ENCODE results near the gene KCNJ12.
"Not testable (repeated sequence)": the region's sequence is repeated elsewhere in the genome, so short reads cannot be mapped to it uniquely, and the experiment has no call there.

KCNJ12 gene

DNA sequence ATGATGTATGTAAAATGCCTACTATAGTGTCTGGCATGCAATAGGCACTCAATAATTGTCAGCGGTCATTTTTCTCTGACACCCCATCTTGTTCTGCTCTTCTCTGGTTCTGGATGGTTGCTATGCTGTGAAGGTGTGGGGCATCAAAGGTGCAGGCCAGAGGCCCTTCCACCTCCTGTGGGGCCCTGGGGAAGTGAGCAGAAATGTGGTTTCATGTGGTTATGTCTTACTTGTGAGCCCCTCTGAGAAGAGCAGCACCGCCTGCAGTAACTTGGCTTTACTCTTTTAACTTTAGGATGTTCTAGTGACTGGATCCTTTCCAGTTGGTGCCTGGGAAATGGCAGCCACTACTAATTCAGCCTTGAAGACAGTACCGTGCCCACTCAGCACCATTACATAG lies 32.1 kb downstream of the KCNJ12 start:
- WGBS (ENCODE audit: insufficient coverage, insufficient read length), result no CpG with 5 or more reads among the region's 3 CpGs
- DNase-seq (ENCODE audit: low read depth, low spot score), result not testable (repeated sequence)

DNA sequence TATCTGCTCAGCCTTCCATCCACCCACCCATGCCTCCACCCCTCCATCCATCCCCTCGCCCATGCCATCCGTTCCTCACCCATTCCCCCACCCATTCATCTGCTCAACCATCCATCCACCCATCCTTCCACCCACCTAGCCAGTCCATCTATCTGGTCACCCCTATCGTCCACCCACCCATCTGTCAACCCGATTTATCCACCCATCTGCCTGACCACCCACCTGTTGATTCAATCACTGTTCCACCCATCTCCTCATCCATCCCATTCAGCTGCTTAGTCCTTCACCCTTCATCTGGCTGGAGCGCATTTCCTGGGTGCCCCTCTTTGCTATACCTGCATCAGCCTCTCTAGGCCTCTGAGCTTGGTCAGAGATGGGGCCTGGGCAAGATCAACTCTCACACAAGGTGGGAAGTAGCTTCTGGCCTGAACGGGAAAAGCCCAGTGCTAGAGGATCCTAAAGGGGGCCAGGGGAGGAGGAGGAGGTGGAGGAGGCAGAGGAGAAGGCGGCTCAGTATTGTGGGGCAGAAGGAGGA lies 32.7 kb downstream of the KCNJ12 start:
- H3K36me3 ChIP-seq (ENCODE audit: control insufficient read depth, insufficient read depth, low read length); H3K4me1 ChIP-seq (ENCODE audit: control insufficient read depth, insufficient read depth, low read length); H3K27me3 ChIP-seq (ENCODE audit: control insufficient read depth, insufficient read depth, low read length); DNase-seq (ENCODE audit: low read depth, low spot score); H3K4me3 ChIP-seq (ENCODE audit: low read length); H3K9me3 ChIP-seq (ENCODE audit: control insufficient read depth, insufficient read depth, low read length); H3K27ac ChIP-seq (ENCODE audit: low read length): not testable (repeated sequence)
- no CpG with 5 or more reads among the region's 7 CpGs for WGBS (ENCODE audit: insufficient coverage, insufficient read length)

More for the DNA sequence above, 32.1 kb downstream of the KCNJ12 start:
- H3K4me3 ChIP-seq (ENCODE audit: low read length); H3K27me3 ChIP-seq (ENCODE audit: control insufficient read depth, insufficient read depth, low read length); H3K36me3 ChIP-seq (ENCODE audit: control insufficient read depth, insufficient read depth, low read length); H3K27ac ChIP-seq (ENCODE audit: low read length); H3K4me1 ChIP-seq (ENCODE audit: control insufficient read depth, insufficient read depth, low read length); H3K9me3 ChIP-seq (ENCODE audit: control insufficient read depth, insufficient read depth, low read length): not testable (repeated sequence)

DNA sequence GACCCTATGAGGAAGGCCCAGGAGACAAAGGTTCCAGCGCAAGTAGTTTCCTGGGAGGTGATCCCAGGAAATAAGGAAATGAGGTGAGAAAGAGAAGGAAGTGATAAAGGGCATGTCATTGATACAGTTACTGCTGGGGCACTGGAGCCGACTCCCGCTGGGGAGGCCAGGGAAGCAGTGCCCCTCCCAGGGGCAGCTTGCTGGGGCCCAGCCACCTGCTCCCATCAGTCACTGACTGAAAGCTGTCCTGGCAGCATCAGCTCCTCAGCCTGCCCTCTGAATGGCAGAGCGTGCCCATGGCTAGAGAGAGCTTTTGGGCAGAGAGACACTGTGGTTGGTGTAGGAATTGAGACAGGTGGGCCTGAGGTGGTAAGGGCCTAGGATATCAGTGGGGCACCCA lies 33.2 kb downstream of the KCNJ12 start:
- not testable (repeated sequence) for H3K36me3 ChIP-seq (ENCODE audit: control insufficient read depth, insufficient read depth, low read length); DNase-seq (ENCODE audit: low read depth, low spot score); H3K4me3 ChIP-seq (ENCODE audit: low read length); H3K27ac ChIP-seq (ENCODE audit: low read length); H3K9me3 ChIP-seq (ENCODE audit: control insufficient read depth, insufficient read depth, low read length); H3K4me1 ChIP-seq (ENCODE audit: control insufficient read depth, insufficient read depth, low read length); H3K27me3 ChIP-seq (ENCODE audit: control insufficient read depth, insufficient read depth, low read length)
- WGBS (ENCODE audit: insufficient coverage, insufficient read length), result no CpG with 5 or more reads among the region's 4 CpGs

DNA sequence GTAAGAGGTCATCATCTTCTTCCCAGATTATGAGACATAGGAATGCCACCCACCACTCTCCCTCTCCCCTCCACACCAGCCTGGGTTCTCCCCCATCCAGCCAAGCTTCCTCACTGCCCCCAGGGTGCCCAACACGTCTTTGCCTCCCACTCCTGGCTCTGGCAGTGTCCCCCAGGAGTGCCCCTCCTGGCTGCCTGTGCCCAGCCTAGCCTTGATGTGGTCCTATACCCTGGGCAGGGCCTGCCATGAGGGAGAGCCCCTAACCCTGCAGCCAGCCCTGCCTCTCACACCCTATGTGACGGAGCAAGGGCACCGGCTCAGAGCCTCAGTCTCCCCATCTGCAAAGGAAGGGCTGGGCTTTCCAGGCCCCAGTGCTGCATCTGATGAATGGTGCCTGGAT lies 33.8 kb downstream of the KCNJ12 start:
- not testable (repeated sequence) for DNase-seq (ENCODE audit: low read depth, low spot score); H3K4me3 ChIP-seq (ENCODE audit: low read length); H3K27ac ChIP-seq (ENCODE audit: low read length); H3K9me3 ChIP-seq (ENCODE audit: control insufficient read depth, insufficient read depth, low read length); H3K36me3 ChIP-seq (ENCODE audit: control insufficient read depth, insufficient read depth, low read length); H3K27me3 ChIP-seq (ENCODE audit: control insufficient read depth, insufficient read depth, low read length); H3K4me1 ChIP-seq (ENCODE audit: control insufficient read depth, insufficient read depth, low read length)
- WGBS (ENCODE audit: insufficient coverage, insufficient read length), result no CpG with 5 or more reads among the region's 3 CpGs

DNA sequence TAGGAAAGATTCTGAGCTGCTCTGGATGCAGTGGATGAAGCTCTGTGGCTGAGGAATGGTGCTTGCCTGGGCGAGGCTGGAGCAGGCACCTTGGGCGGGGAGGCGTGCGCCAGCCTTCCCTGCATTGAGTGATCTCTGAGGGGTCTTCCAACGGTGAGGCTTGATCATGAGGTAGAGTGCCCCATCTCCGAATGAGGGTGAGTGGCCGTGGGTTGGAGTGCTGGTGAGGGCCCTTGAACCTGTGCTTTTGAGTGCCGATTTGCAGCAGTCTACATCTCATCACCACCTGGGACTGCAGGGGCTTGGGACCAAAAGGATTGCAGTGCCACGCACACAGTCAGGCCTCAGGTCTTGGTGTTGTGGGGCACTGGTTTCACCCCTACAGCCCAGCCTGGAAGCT lies 34.2 kb downstream of the KCNJ12 start:
- not testable (repeated sequence) for H3K4me3 ChIP-seq (ENCODE audit: low read length); H3K4me1 ChIP-seq (ENCODE audit: control insufficient read depth, insufficient read depth, low read length); H3K9me3 ChIP-seq (ENCODE audit: control insufficient read depth, insufficient read depth, low read length); H3K27me3 ChIP-seq (ENCODE audit: control insufficient read depth, insufficient read depth, low read length); H3K27ac ChIP-seq (ENCODE audit: low read length); H3K36me3 ChIP-seq (ENCODE audit: control insufficient read depth, insufficient read depth, low read length); DNase-seq (ENCODE audit: low read depth, low spot score)
- no CpG with 5 or more reads among the region's 9 CpGs for WGBS (ENCODE audit: insufficient coverage, insufficient read length)

DNA sequence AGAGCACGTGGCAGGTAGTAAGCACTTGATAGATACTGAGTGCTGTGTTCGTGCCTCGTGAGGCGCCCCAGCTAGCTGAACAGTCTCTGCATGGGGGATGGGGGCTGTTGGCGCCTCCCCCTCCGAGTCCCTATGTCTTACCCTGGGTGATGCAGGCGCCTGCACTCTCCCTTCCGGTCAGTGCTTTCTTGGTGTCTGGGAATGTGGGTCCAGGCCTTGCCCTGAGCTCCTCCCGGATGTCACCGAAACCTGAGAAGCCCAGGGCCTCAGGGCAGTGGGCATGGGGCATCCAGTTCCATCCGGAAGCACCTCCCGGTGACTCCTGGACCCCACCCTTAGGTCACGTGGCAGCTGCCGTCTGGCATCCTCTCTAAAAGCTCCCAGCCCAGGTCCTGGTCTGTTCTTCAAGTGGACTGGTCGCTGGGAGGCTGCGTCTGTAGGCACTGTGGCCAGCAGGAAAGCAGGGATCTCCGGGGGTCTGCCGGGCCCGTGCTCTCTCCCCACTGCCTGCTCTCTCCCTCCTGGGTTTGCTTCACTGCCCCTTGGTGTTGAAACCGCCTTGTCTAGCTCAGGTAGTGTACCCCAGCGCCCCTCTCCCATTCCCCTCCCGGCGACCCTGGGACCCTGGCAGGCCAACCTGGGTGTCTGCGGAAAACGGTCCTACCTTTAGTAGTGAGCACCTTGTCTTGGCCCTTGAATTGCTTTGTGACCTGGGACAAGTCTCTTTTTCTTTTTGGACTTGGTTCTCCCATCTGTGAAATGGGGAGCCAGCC lies 34.9 kb downstream of the KCNJ12 start:
- H3K36me3 ChIP-seq (ENCODE audit: control insufficient read depth, insufficient read depth, low read length); H3K4me3 ChIP-seq (ENCODE audit: low read length); H3K4me1 ChIP-seq (ENCODE audit: control insufficient read depth, insufficient read depth, low read length); H3K27me3 ChIP-seq (ENCODE audit: control insufficient read depth, insufficient read depth, low read length); DNase-seq (ENCODE audit: low read depth, low spot score); H3K9me3 ChIP-seq (ENCODE audit: control insufficient read depth, insufficient read depth, low read length); H3K27ac ChIP-seq (ENCODE audit: low read length): not testable (repeated sequence)
- WGBS (ENCODE audit: insufficient coverage, insufficient read length), result no CpG with 5 or more reads among the region's 25 CpGs

DNA sequence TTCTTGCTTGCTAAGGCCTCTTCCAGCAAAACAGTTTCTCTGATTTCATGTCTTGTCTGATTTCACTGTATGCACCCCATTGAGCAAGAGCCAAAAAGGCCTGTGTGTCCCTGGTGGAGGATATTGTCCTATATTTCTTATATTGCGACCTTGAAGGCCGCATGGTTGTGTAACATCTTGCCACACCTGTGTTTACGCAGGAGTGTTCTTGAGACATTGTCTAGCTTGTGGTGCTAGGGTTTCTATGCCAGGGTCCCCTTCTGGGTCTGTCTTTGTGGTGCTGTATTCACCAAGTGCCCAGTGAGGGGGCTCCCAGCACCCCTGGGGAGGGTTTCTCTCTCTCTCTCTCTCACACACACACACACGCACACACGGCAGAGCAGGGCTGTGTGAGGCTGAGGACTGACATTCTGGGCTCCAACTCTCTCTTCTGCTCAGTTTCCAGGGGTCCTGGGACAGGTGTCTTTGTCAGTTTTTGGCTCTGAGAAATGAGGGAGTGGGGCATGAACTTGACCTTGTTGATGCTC lies 35.6 kb downstream of the KCNJ12 start:
- no CpG with 5 or more reads among the region's 5 CpGs for WGBS (ENCODE audit: insufficient coverage, insufficient read length)
- H3K27me3 ChIP-seq (ENCODE audit: control insufficient read depth, insufficient read depth, low read length); H3K9me3 ChIP-seq (ENCODE audit: control insufficient read depth, insufficient read depth, low read length); H3K36me3 ChIP-seq (ENCODE audit: control insufficient read depth, insufficient read depth, low read length); H3K4me1 ChIP-seq (ENCODE audit: control insufficient read depth, insufficient read depth, low read length); H3K4me3 ChIP-seq (ENCODE audit: low read length); DNase-seq (ENCODE audit: low read depth, low spot score); H3K27ac ChIP-seq (ENCODE audit: low read length): not testable (repeated sequence)

DNA sequence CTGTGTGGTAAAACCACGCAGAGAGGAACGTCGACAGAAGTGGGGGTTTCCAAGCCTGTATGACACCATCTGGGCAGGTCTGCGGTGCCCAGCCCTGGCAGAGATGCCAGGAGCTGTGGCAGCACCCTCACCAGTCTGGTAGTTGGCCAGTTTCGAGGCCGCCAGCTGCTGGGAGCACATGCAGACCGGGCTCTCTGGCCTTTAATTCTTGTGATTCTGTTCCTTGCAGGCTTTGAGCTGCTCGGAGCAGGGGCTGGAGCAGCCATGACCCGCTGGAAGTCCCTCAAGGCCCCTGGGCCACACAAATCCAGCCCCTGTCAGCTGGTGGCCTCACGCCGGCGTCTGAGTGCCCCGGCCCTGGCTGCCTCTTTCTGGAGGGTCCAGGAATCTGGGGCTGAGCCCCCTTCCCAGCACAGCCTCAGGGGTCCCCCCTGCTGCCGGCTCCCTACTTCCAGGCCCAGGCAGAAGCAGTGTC lies 36.1 kb downstream of the KCNJ12 start:
- H3K27me3 ChIP-seq (ENCODE audit: control insufficient read depth, insufficient read depth, low read length); H3K4me1 ChIP-seq (ENCODE audit: control insufficient read depth, insufficient read depth, low read length); H3K4me3 ChIP-seq (ENCODE audit: low read length); H3K27ac ChIP-seq (ENCODE audit: low read length); H3K36me3 ChIP-seq (ENCODE audit: control insufficient read depth, insufficient read depth, low read length); H3K9me3 ChIP-seq (ENCODE audit: control insufficient read depth, insufficient read depth, low read length); DNase-seq (ENCODE audit: low read depth, low spot score): not testable (repeated sequence)
- no CpG with 5 or more reads among the region's 14 CpGs for WGBS (ENCODE audit: insufficient coverage, insufficient read length)

DNA sequence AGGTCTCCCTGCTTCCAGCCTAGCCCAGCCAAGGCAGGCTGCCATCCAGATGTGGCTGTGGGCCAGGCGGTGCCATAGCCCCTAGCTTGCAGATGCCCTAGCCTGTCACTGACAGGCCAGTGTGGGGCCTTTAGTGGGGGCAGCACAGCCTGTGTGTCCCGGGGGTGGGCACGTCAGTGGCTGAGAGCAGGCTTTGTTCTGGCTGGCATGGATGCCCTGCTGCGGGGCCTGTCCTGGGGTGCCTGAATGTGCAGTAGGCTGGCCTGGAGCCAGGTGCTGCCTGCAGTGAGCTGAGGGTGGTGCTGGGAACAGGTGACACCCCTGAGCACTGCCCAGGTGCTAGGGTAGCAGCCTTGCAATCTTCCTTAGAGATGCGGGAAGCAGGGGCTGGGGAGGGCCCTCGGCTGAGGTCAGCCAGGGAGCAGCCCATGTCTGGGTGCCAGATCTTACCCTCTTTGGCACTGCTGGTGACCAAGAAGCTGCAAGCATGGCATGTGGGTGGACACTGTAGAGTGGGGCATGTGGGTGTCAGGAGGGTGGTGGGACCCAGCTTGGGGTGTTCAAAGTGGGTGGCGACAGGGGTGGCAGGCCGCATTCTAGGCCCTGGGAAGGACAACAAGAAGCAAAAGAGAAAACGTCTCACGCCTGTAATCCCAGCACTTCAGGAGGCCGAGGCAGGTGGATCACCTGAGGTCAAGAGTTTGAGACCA lies 37.6 kb downstream of the KCNJ12 start:
- not testable (repeated sequence) for DNase-seq (ENCODE audit: low read depth, low spot score); H3K36me3 ChIP-seq (ENCODE audit: control insufficient read depth, insufficient read depth, low read length); H3K4me1 ChIP-seq (ENCODE audit: control insufficient read depth, insufficient read depth, low read length); H3K4me3 ChIP-seq (ENCODE audit: low read length); H3K27ac ChIP-seq (ENCODE audit: low read length); H3K27me3 ChIP-seq (ENCODE audit: control insufficient read depth, insufficient read depth, low read length); H3K9me3 ChIP-seq (ENCODE audit: control insufficient read depth, insufficient read depth, low read length)
- WGBS (ENCODE audit: insufficient coverage, insufficient read length), result no CpG with 5 or more reads among the region's 11 CpGs

DNA sequence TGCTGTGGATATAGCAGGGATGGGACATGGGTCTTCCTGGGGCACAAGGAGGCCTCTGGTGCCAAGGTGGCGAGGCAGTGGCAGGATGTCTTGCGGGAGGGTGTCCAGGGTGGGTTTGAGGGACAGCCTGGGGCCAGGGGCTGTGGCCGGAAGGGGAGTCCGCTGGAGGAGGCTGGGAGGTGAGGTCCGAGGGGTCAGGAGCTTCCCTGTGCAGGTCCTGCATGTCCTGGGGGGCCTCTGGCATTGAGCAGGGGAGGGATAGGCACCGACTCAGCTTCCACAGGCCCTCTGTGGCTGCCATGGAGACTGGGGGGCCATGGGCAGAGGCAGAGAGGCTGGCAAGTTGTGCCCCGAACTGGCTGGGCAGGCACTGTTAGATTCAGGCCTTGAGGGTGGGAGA lies 38.5 kb downstream of the KCNJ12 start:
- H3K27ac ChIP-seq (ENCODE audit: low read length); DNase-seq (ENCODE audit: low read depth, low spot score); H3K27me3 ChIP-seq (ENCODE audit: control insufficient read depth, insufficient read depth, low read length); H3K4me1 ChIP-seq (ENCODE audit: control insufficient read depth, insufficient read depth, low read length); H3K36me3 ChIP-seq (ENCODE audit: control insufficient read depth, insufficient read depth, low read length); H3K4me3 ChIP-seq (ENCODE audit: low read length); H3K9me3 ChIP-seq (ENCODE audit: control insufficient read depth, insufficient read depth, low read length): not testable (repeated sequence)
- no CpG with 5 or more reads among the region's 7 CpGs for WGBS (ENCODE audit: insufficient coverage, insufficient read length)
